ENCODE data around the gene TVP23A.

TVP23A gene

DNA sequence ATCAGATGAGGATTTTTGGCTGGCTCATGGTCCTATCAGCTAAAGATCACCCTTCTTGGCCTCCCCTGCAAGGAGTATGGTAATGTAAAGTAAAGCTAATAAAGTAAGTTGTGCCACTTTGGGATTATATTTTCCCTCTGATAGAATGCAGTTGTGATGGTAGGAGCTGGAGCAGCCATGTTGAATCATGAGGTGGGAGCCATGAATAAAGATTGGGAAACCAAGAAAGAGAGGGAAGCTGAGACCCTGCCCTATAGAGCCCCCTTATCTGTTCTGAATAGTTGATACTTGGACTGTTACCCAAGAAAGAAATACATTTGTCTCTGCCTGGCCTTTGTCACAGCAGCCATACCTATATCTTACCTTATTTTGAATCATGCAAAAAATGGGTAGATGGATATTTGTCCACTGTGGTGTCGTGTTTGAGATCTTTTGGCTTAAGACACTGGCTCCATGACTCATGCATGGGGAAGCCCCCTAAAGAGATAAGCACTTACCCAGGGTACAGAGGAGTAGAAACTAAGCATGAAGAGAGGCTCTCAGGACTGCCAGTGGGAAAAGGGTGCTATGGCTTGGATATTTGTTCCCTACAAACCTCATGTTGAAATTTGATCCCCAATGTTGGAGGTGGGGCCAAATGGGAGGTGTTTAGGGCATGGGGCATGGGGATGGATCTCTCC, 17.7 kb upstream of the TVP23A start:
- Histone ChIP-seq H3K27me3 (ENCODE audit: insufficient read depth, poor library complexity, severe bottlenecking) (peaks cover 12% of the 10 kb centered on the region), H3K4me3 (ENCODE audit: severe bottlenecking) (no peak overlapping the region), H3K27ac (ENCODE audit: poor library complexity, severe bottlenecking) (no peak overlapping the region), H3K9me3 (ENCODE audit: severe bottlenecking) (no peaks in the 10 kb centered on the region), H3K36me3 (ENCODE audit: low read depth) (no peaks in the 10 kb centered on the region), H3K4me1 (ENCODE audit: insufficient read depth, poor library complexity, severe bottlenecking) (no peaks in the 10 kb centered on the region)
- TF ChIP-seq, protein P1, sequence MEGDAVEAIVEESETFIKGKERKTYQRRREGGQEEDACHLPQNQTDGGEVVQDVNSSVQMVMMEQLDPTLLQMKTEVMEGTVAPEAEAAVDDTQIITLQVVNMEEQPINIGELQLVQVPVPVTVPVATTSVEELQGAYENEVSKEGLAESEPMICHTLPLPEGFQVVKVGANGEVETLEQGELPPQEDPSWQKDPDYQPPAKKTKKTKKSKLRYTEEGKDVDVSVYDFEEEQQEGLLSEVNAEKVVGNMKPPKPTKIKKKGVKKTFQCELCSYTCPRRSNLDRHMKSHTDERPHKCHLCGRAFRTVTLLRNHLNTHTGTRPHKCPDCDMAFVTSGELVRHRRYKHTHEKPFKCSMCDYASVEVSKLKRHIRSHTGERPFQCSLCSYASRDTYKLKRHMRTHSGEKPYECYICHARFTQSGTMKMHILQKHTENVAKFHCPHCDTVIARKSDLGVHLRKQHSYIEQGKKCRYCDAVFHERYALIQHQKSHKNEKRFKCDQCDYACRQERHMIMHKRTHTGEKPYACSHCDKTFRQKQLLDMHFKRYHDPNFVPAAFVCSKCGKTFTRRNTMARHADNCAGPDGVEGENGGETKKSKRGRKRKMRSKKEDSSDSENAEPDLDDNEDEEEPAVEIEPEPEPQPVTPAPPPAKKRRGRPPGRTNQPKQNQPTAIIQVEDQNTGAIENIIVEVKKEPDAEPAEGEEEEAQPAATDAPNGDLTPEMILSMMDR (IDR thresholded peaks at IDR 0.05; ENCODE audit: poor library complexity, severe bottlenecking), result no peak
- ATAC-seq (ENCODE audit: low read depth) (no peak), DNase-seq (ENCODE audit: low spot score) (no peak)

DNA sequence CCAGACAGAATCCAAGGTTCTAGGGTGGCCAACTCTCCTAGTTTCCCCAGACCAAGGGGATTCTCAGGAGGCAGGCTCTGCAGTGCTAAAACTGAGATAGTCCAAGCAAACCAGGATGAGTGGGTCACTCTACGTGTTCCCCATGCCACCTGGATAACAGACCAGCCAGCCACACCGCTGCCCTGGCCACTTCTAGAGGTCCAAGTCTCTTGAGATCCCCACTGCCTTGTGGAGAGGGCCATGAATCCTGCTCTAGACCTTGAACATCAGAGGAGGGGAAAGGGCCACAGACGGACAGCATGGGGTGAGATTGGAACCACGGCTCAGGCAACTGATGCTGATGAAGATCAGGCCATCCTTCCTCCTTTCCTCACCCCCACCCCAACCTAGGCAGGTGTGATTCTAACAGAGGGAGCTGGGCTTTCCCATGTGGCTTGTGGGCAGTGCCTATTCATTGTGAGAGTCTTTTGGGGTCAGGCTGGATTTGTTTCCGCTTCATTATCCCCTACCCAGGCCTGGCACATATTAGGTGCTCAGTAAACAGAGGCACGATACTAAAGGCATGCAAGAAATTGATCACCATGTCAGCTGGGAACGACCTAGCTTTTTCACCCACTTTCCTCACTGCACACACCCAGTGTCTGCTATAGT, 16.8 kb upstream of the TVP23A start:
- H3K27ac ChIP-seq (ENCODE audit: poor library complexity, severe bottlenecking), result no peak overlapping the region
- no peaks in the 10 kb centered on the region for H3K36me3 ChIP-seq (ENCODE audit: low read depth)
- H3K4me3 ChIP-seq (ENCODE audit: severe bottlenecking), result no peak overlapping the region
- ATAC-seq (ENCODE audit: low read depth) (no peak), DNase-seq (ENCODE audit: low spot score) (no peak)
- TF ChIP-seq, protein P1 (IDR thresholded peaks at IDR 0.05; ENCODE audit: poor library complexity, severe bottlenecking), result no peak
- no peaks in the 10 kb centered on the region for H3K4me1 ChIP-seq (ENCODE audit: insufficient read depth, poor library complexity, severe bottlenecking)
- no peaks in the 10 kb centered on the region for H3K9me3 ChIP-seq (ENCODE audit: severe bottlenecking)
- peaks cover 3% of the 10 kb centered on the region for H3K27me3 ChIP-seq (ENCODE audit: insufficient read depth, poor library complexity, severe bottlenecking)

DNA sequence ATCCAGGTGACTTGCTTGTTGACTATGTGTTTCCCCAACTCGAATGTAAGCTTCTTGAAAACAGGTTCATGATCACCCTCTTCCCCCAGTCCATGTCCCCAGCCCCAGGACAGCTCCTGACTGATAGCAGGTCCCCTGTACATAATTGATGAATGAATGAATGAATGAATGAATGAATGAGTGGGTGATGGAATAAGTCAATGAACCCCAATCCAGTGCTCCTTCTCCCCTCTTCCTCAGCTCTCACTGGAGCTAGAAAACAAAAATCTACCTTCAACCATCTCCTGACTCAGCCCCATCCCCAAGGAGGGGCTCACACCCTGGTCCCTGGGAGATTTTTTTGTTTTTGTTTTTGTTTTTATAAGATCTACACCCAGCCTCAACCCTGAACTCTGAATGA, 16.2 kb upstream of the TVP23A start:
- Histone ChIP-seq H3K4me3 (ENCODE audit: severe bottlenecking) (no peak overlapping the region), H3K27ac (ENCODE audit: poor library complexity, severe bottlenecking) (no peak overlapping the region), H3K9me3 (ENCODE audit: severe bottlenecking) (no peaks in the 10 kb centered on the region), H3K27me3 (ENCODE audit: insufficient read depth, poor library complexity, severe bottlenecking) (no peaks in the 10 kb centered on the region), H3K36me3 (ENCODE audit: low read depth) (no peaks in the 10 kb centered on the region), H3K4me1 (ENCODE audit: insufficient read depth, poor library complexity, severe bottlenecking) (no peaks in the 10 kb centered on the region)
- ATAC-seq (ENCODE audit: low read depth), result no peak
- DNase-seq (ENCODE audit: low spot score), result no peak
- TF ChIP-seq, protein P1 (IDR thresholded peaks at IDR 0.05; ENCODE audit: poor library complexity, severe bottlenecking), result no peak

DNA sequence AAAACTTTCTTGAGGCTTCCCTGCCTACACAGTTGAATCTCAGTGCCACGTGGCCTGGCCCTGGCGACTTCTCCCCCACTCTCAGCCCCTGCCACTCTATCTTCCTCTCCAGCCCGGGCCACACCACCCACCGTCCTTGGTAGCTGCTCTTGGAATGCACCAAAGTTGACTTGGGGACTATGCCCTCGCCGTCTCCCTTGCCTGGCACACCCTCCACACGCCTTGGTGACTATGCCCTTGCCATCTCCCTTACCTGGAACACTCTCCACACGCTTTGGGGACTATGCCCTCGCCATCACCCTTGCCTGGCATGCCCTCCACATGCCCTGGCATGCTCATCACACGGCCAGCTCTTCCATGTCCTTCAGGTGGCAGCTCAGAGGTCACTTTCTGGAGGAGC, 15.5 kb upstream of the TVP23A start:
- H3K36me3 ChIP-seq (ENCODE audit: low read depth), result no peaks in the 10 kb centered on the region
- TF ChIP-seq, protein P1 (IDR thresholded peaks at IDR 0.05; ENCODE audit: poor library complexity, severe bottlenecking), result no peak
- no peaks in the 10 kb centered on the region for H3K9me3 ChIP-seq (ENCODE audit: severe bottlenecking)
- H3K4me1 ChIP-seq (ENCODE audit: insufficient read depth, poor library complexity, severe bottlenecking), result peaks cover 1% of the 10 kb centered on the region
- H3K27me3 ChIP-seq (ENCODE audit: insufficient read depth, poor library complexity, severe bottlenecking), result no peaks in the 10 kb centered on the region
- no peak overlapping the region for H3K4me3 ChIP-seq (ENCODE audit: severe bottlenecking)
- no peak overlapping the region for H3K27ac ChIP-seq (ENCODE audit: poor library complexity, severe bottlenecking)
- ATAC-seq (ENCODE audit: low read depth) (no peak), DNase-seq (ENCODE audit: low spot score) (no peak)

DNA sequence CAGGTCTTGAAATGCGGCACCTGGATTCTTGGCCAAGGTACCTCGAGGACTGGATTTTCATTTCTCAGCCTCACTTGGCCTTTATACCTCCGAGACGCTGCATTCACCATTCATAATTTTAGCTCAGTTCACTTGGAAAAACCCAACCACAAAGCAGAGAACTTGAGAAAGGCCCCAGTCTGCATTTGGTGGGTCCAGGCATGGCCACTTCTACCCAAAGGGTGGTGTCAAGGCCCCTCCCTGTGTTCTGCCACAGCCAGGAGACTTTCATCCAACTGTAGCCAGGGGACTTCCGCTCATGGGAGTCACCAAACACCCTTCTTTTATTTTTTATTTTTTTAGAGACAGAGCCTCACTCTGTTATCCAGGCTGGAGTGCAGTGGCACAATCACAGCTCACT, 14.7 kb upstream of the TVP23A start:
- TF ChIP-seq, protein P1 (IDR thresholded peaks at IDR 0.05; ENCODE audit: poor library complexity, severe bottlenecking), result no peak
- Histone ChIP-seq H3K4me1 (ENCODE audit: insufficient read depth, poor library complexity, severe bottlenecking) (peaks cover 8% of the 10 kb centered on the region), H3K27ac (ENCODE audit: poor library complexity, severe bottlenecking) (no peak overlapping the region), H3K27me3 (ENCODE audit: insufficient read depth, poor library complexity, severe bottlenecking) (no peaks in the 10 kb centered on the region), H3K36me3 (ENCODE audit: low read depth) (no peaks in the 10 kb centered on the region), H3K4me3 (ENCODE audit: severe bottlenecking) (no peak overlapping the region), H3K9me3 (ENCODE audit: severe bottlenecking) (no peaks in the 10 kb centered on the region)
- no peak for ATAC-seq (ENCODE audit: low read depth)
- DNase-seq (ENCODE audit: low spot score), result no peak
